Adrenal gland (tissue), 12 donors: ENCODE results near the gene SRPK2. TPM values are rescaled to one million over a fixed set of nuclear protein-coding genes. Genes with fewer than 3 reads are reported as not detected.
"Not testable (repeated sequence)": the region's sequence is repeated elsewhere in the genome, so short reads cannot be mapped to it uniquely, and the experiment has no call there.

Source experiments
- DNase-seq, 7 donors: peaks; one replicate each; pipeline ENCODE4 v3.0.0-alpha.2; 2019 to 2020
- H3K27ac ChIP-seq, 5 donors: fragments of 200-600 bp; sonication (generic) in 4 of 5; 1 replicate in 3 of 5; 2 replicates in 2 of 5; pipeline versions ENCODE4 v1.5.1 to v1.8.0; 2016 to 2020; ENCODE audit warnings: mild to moderate bottlenecking in 1 of 5
- H3K27me3 ChIP-seq: fragments of 200-600 bp; 2 replicates; pipeline ENCODE4 v1.8.0; 2021
- H3K36me3 ChIP-seq, 2 donors: fragments of 200-600 bp; replicated peaks in 1 of 2; 1 replicate in 1 of 2; 2 replicates in 1 of 2; pipeline versions ENCODE4 v1.5.1 to v1.8.0; 2018 to 2022
- H3K4me1 ChIP-seq, 2 donors: fragments of 200-600 bp; replicated peaks in 1 of 2; 1 replicate in 1 of 2; 2 replicates in 1 of 2; pipeline versions ENCODE4 v1.5.1 to v1.8.0; 2018 to 2021
- H3K4me3 ChIP-seq, 4 donors: fragments of 200-600 bp; sonication (generic) in 3 of 4; one replicate each; pipeline ENCODE4 v1.5.1; 2016 to 2018
- H3K9me3 ChIP-seq, 3 donors: fragments of 200-600 bp; sonication (generic) in 1 of 3; replicated peaks in 1 of 3; 1 replicate in 2 of 3; 2 replicates in 1 of 3; pipeline versions ENCODE4 v1.5.1 to v1.8.0; 2016 to 2021
- POLR2A ChIP-seq, 2 donors: fragments of 450-650 bp; IDR thresholded peaks; one replicate each; pipeline ENCODE4 v1.6.1; 2017; ENCODE audit warnings: antibody characterized with exemption in 2 of 2, mild to moderate bottlenecking in 2 of 2, moderate library complexity in 1 of 2
- WGBS, 4 donors: extraction: QIAGEN DNeasy Blood & Tissue Kit in 2 of 4; methylation state at CpG; one replicate each; pipeline versions ENCODE4 v1.1.5 to v1.1.7; 2013 to 2017; 5-methylcytosine and 5-hydroxymethylcytosine counted together
- intact Hi-C, 2 donors: fragments of 100-400 bp; cut with DNase I; formaldehyde crosslinking; loops; one replicate each; pipeline versions ENCODE4 v1.14.1 to v1.15.0; 2022 to 2023
- polyA plus RNA-seq, 3 donors: library from polyadenylated mRNA; stranded (reverse); fragments of 200-250 nt in 2 of 3; fragments of 350-450 nt in 1 of 3; fragmentation: Illumina TruSeq in 1 of 3; extraction: RNeasy Lipid Tissue Mini Kit (QIAGEN cat#74804) in 1 of 3; gene quantifications; one replicate each; pipeline ENCODE4 v1.2.3, GENCODE V29; 2013 to 2014
- total RNA-seq, 9 donors: library from RNA; depleted of rRNA in 4 of 9; stranded (reverse); fragments of >200 nt in 4 of 9; fragments of 120-200 nt in 1 of 9; fragmentation: NEBNext Ultra II Directional in 1 of 9; extraction: Animal tissue kit (Norgen Biotek cat#: 25700) in 1 of 9; gene quantifications; one replicate each; pipeline versions ENCODE4 v1.1.0 to v1.2.4, GENCODE V29; 2013 to 2023
- TF ChIP-seq, protein P1 (sequence below), 6 experiments: fragments of 450-650 bp in 4 of 6; fragments of 200-600 bp in 2 of 6; sonication (generic) in 1 of 6; IDR thresholded peaks; 1 replicate in 5 of 6; 2 replicates in 1 of 6; pipeline versions ENCODE4 v1.5.1 to v1.8.0; 2016 to 2021; ENCODE audit warnings: antibody characterized with exemption in 6 of 6, mild to moderate bottlenecking in 2 of 6, moderate library complexity in 1 of 6
- donor health status: healthy with polysubstance abuse.
- donor health status: Bipolar disorder and iron deficiency.
- donor health status: DM: yes; HTN: yes; CAD: no.
- donor health status: DM: no; HTN: no; CAD: no.
- donor health status: DM: no; HTN: no; CAD: no.
- donor health status: DM: yes; HTN: yes; CAD: no.

Gene SRPK2
- total and polyA plus RNA-seq, 12 donors = 7.3 to 64.7 (median 36.6) TPM

GRCh38 chr7:105337529-105337928 lies 51.2 kb downstream of the SRPK2 start:
- H3K27ac ChIP-seq = no peak overlapping the region
- peaks cover 0 to 11% of the 10 kb centered on the region in 2 donors for H3K4me1 ChIP-seq
- no peaks in the 10 kb centered on the region for H3K36me3 ChIP-seq
- no peaks in the 10 kb centered on the region for H3K27me3 ChIP-seq
- intact Hi-C loops = loop anchor here (10.0 kb wide), 2 partner anchors 203 to 353 kb away; no protein-coding TSS in a partner anchor
- TF ChIP-seq, protein P1, sequence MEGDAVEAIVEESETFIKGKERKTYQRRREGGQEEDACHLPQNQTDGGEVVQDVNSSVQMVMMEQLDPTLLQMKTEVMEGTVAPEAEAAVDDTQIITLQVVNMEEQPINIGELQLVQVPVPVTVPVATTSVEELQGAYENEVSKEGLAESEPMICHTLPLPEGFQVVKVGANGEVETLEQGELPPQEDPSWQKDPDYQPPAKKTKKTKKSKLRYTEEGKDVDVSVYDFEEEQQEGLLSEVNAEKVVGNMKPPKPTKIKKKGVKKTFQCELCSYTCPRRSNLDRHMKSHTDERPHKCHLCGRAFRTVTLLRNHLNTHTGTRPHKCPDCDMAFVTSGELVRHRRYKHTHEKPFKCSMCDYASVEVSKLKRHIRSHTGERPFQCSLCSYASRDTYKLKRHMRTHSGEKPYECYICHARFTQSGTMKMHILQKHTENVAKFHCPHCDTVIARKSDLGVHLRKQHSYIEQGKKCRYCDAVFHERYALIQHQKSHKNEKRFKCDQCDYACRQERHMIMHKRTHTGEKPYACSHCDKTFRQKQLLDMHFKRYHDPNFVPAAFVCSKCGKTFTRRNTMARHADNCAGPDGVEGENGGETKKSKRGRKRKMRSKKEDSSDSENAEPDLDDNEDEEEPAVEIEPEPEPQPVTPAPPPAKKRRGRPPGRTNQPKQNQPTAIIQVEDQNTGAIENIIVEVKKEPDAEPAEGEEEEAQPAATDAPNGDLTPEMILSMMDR (IDR thresholded peaks at IDR 0.05) = no peak
- no peak for TF ChIP-seq POLR2A (IDR thresholded peaks at IDR 0.05)
- H3K9me3 ChIP-seq = no peaks in the 10 kb centered on the region
- no peak for DNase-seq
- 77 to 89% (median 87%) methylated on average over 4 of the region's 4 CpGs for WGBS, 4 donors
- H3K4me3 ChIP-seq = no peak overlapping the region

DNA sequence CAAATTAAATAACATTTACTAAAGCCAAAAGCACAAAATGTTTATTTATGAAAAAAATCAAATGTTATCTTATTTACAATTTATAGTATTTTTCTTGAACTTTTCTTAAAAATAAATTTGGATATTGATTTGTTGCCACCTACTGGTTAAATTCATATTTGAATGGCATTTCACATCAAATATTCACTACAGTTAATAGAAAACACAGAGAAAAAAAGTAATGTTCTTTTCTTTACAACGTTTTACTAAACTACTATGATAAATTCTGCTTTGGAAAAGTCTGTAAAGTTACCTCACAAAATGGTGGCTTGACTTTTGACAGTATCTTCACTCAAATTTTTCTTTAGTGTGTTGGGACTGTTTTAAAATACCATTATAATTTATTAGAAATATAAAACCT lies 52.7 kb downstream of the SRPK2 start:
- WGBS, 4 donors = 13 to 18% (median 14%) methylated on average over 1 of the region's 1 CpG
- peaks cover 0 to 11% of the 10 kb centered on the region in 2 donors for H3K4me1 ChIP-seq
- TF ChIP-seq POLR2A (IDR thresholded peaks at IDR 0.05) = no peak
- TF ChIP-seq, protein P1 (IDR thresholded peaks at IDR 0.05) = peak; percentile 13 to 58 (median 42)
- DNase-seq = no peak
- H3K27ac ChIP-seq = no peak overlapping the region
- intact Hi-C loops = loop anchor here (10.0 kb wide), 2 partner anchors 201 to 351 kb away; no protein-coding TSS in a partner anchor
- H3K4me3 ChIP-seq = no peak overlapping the region
- H3K9me3 ChIP-seq = no peaks in the 10 kb centered on the region
- H3K36me3 ChIP-seq = no peaks in the 10 kb centered on the region
- H3K27me3 ChIP-seq = no peaks in the 10 kb centered on the region

DNA sequence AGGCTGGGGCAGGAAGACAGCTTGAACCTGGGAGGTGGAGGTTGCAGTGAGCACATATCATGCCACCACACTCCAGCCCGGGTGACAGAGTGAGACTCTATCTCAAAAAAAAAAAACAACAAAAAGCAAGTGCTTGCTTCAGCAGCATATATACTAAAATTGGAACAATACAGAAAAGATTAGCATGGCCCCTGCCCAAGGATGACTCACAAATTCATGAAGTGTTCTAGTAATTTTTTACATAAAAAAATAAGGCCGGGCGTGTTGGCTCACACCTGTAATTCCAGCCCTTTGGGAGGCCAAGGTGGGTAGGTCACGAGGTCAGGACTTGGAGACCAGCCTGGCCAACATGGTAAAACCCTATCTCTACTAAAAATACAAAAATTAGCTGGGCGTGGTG lies 56.1 kb downstream of the SRPK2 start:
- not testable (repeated sequence) for H3K27me3 ChIP-seq, H3K27ac ChIP-seq, H3K4me3 ChIP-seq, H3K9me3 ChIP-seq, H3K4me1 ChIP-seq, H3K36me3 ChIP-seq
- 60 to 76% (median 65%) methylated on average over 5 of the region's 5 CpGs for WGBS, 4 donors
- intact Hi-C loops = loop anchor here (10.0 kb wide), 2 partner anchors 198 to 348 kb away; no protein-coding TSS in a partner anchor
- peak in 2 of 7 donors; percentile 15 to 17 for DNase-seq

DNA sequence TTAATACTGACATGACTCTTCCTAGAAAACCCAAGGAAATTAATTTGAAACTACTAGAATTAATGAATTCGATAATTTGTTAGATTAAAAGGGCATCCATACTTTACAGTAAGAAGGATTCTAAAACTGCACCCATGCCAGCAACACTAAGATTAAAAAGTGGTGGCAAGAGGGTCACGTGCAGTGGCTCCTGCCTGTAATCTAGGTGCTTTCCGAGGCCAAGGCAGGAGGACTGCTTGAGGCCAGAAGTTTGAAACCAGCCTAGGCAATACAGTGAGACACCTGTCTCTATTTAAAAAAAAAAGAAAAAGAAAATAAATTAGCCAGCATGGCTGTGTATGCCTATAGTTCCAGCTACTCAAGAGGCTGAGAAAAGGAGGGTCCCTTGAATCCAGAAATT lies 58.2 kb downstream of the SRPK2 start:
- H3K36me3 ChIP-seq = no peaks in the 10 kb centered on the region
- 92 to 95% (median 93%) methylated on average over 3 of the region's 3 CpGs for WGBS, 4 donors
- intact Hi-C loops = loop anchor here (10.0 kb wide), 2 partner anchors 196 to 346 kb away; no protein-coding TSS in a partner anchor

More for the DNA sequence above, 58.2 kb downstream of the SRPK2 start:
- no peak for TF ChIP-seq POLR2A (IDR thresholded peaks at IDR 0.05)
- TF ChIP-seq, protein P1 (IDR thresholded peaks at IDR 0.05) = no peak
- no peaks in the 10 kb centered on the region for H3K9me3 ChIP-seq
- DNase-seq = no peak
- no peak overlapping the region for H3K4me3 ChIP-seq
- no peak overlapping the region for H3K27ac ChIP-seq
- peaks cover 0 to 5% of the 10 kb centered on the region in 2 donors for H3K4me1 ChIP-seq
- no peaks in the 10 kb centered on the region for H3K27me3 ChIP-seq
